NCI-H774 (cell line): ENCODE data around the gene SLC24A3.

Experiments
- DNase-seq: peaks from one replicate; lab custom pipeline; 2025; lab: John Stamatoyannopoulos, UW

The SLC24A3 gene

GRCh38 chr20:19427913-19428312 lies 215.5 kb downstream of the SLC24A3 start:
- DNase-seq, result no peak

GRCh38 chr20:19428324-19428723 lies 215.9 kb downstream of the SLC24A3 start:
- no peak for DNase-seq

GRCh38 chr20:19429538-19429937 lies 217.1 kb downstream of the SLC24A3 start:
- DNase-seq, result no peak

GRCh38 chr20:19430641-19431315 lies 218.3 kb downstream of the SLC24A3 start:
- no peak for DNase-seq

- no peak for DNase-seq
Measured at GRCh38 chr20:19431316-19431700, 218.9 kb downstream of the SLC24A3 start.

- no peak for DNase-seq
Measured at GRCh38 chr20:19431906-19432305, 219.5 kb downstream of the SLC24A3 start.

- no peak for DNase-seq
Measured at GRCh38 chr20:19433371-19434350, 221.2 kb downstream of the SLC24A3 start.

GRCh38 chr20:19435316-19435715 lies 222.9 kb downstream of the SLC24A3 start:
- no peak for DNase-seq

- no peak for DNase-seq
Measured at GRCh38 chr20:19435821-19436220, 223.4 kb downstream of the SLC24A3 start.

- no peak for DNase-seq
Measured at GRCh38 chr20:19438488-19438887, 226.0 kb downstream of the SLC24A3 start.

GRCh38 chr20:19440660-19441527 lies 228.5 kb downstream of the SLC24A3 start:
- DNase-seq, result no peak

GRCh38 chr20:19446246-19446645 lies 233.8 kb downstream of the SLC24A3 start:
- DNase-seq, result no peak

GRCh38 chr20:19448632-19449031 lies 236.2 kb downstream of the SLC24A3 start:
- DNase-seq, result no peak

- DNase-seq, result no peak
Measured at GRCh38 chr20:19449051-19449450, 236.6 kb downstream of the SLC24A3 start.

GRCh38 chr20:19451231-19451922 lies 238.9 kb downstream of the SLC24A3 start:
- no peak for DNase-seq

GRCh38 chr20:19451923-19452295 lies 239.5 kb downstream of the SLC24A3 start:
- DNase-seq, result no peak

GRCh38 chr20:19453410-19453809 lies 241.0 kb downstream of the SLC24A3 start:
- no peak for DNase-seq

- no peak for DNase-seq
Measured at GRCh38 chr20:19453862-19454261, 241.4 kb downstream of the SLC24A3 start.

- DNase-seq, result no peak
Measured at GRCh38 chr20:19456595-19457395, 244.4 kb downstream of the SLC24A3 start.

- DNase-seq, result no peak
Measured at GRCh38 chr20:19457611-19458010, 245.2 kb downstream of the SLC24A3 start.

- no peak for DNase-seq
Measured at GRCh38 chr20:19460386-19460785, 247.9 kb downstream of the SLC24A3 start.
